Measurements from ENCODE around the gene VPS25. TPM values are rescaled to one million over a fixed set of nuclear protein-coding genes. Genes with fewer than 3 reads are reported as not detected.
A peak's percentile ranks its signal among the peaks of the same experiment; 100 is the strongest.

Gene VPS25
- total RNA-seq, 1 donor from 2014 or later = 39.4 TPM

- H3K27ac Mint-ChIP-seq (ENCODE audit: unreplicated experiment) = no peak overlapping the region
- no peak for TF ChIP-seq CTCF (IDR thresholded peaks at IDR 0.05; ENCODE audit: unreplicated experiment)
- DNase-seq (ENCODE audit: low spot score) = no peak
- peaks cover 10% of the 10 kb centered on the region for H3K36me3 Mint-ChIP-seq (ENCODE audit: low read depth, unreplicated experiment)
- no peak overlapping the region for H3K4me3 Mint-ChIP-seq (ENCODE audit: unreplicated experiment)
- peaks cover 28% of the 10 kb centered on the region for H3K4me1 Mint-ChIP-seq (ENCODE audit: unreplicated experiment)
- no peaks in the 10 kb centered on the region for H3K9me3 Mint-ChIP-seq (ENCODE audit: unreplicated experiment)
- H3K27me3 Mint-ChIP-seq (ENCODE audit: unreplicated experiment) = peaks cover 7% of the 10 kb centered on the region
These were observed 21.8 kb downstream of the VPS25 start for GRCh38 chr17:42795061-42795460.

DNA sequence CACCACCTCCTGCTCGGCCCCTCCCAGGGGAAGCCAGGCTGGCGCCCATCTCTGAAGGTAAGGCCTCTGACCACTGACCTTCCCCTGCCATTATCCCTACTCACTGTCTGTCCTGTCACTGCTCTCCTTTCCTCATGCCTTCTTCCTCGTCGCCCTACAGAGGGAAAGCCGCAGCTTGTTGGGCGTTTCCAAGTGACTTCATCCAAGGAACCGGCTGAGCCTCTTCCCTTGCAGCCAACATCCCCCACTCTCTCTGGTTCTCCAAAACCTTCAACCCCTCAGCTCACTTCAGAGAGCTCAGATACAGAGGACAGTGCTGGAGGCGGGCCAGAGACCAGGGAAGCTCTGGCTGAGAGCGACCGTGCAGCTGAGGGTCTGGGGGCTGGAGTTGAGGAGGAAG is 22.2 kb downstream of the VPS25 start:
- Mint-ChIP-seq H3K27ac (ENCODE audit: unreplicated experiment) (no peak overlapping the region), H3K4me3 (ENCODE audit: unreplicated experiment) (peak overlapping the region; percentile 74), H3K27me3 (ENCODE audit: unreplicated experiment) (peaks cover 10% of the 10 kb centered on the region), H3K36me3 (ENCODE audit: low read depth, unreplicated experiment) (peaks cover 6% of the 10 kb centered on the region), H3K4me1 (ENCODE audit: unreplicated experiment) (peaks cover 28% of the 10 kb centered on the region), H3K9me3 (ENCODE audit: unreplicated experiment) (no peaks in the 10 kb centered on the region)
- no peak for DNase-seq (ENCODE audit: low spot score)
- TF ChIP-seq CTCF (IDR thresholded peaks at IDR 0.05; ENCODE audit: unreplicated experiment) = no peak

DNA sequence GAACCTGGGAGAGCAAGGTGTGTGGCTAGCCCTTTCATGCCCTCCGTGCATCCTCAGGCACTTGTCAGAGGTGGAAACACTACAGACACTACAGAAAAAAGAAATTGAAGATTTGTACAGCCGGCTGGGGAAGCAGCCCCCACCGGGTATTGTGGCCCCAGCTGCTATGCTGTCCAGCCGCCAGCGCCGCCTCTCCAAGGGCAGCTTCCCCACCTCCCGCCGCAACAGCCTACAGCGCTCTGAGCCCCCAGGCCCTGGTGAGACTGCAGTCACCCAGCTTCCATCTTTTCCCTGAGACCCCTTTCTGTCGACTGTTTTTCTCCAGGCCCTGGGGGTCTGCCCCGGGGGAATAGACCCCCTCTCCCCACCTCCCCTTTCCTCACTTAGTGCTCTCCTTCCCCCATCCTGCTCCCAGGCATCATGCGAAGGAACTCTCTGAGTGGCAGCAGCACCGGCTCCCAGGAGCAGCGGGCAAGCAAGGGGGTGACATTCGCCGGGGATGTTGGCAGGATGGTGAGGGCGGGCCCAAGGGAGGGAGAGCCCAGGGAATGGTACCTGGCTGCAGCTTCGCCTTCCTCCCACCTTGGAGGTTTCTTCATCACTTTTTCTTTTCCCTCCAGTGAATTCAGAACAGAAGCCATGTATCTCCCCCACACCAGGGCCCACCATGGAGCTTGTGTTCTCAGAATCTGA is 23.0 kb downstream of the VPS25 start:
- DNase-seq (ENCODE audit: low spot score) = no peak
- Mint-ChIP-seq H3K9me3 (ENCODE audit: unreplicated experiment) (no peaks in the 10 kb centered on the region), H3K4me1 (ENCODE audit: unreplicated experiment) (peaks cover 26% of the 10 kb centered on the region), H3K4me3 (ENCODE audit: unreplicated experiment) (peak overlapping the region; percentile 42), H3K27me3 (ENCODE audit: unreplicated experiment) (peaks cover 11% of the 10 kb centered on the region), H3K36me3 (ENCODE audit: low read depth, unreplicated experiment) (peaks cover 6% of the 10 kb centered on the region), H3K27ac (ENCODE audit: unreplicated experiment) (no peak overlapping the region)
- no peak for TF ChIP-seq CTCF (IDR thresholded peaks at IDR 0.05; ENCODE audit: unreplicated experiment)

GRCh38 chr17:42797067-42798007 is 24.1 kb downstream of the VPS25 start:
- H3K27me3 Mint-ChIP-seq (ENCODE audit: unreplicated experiment) = peaks cover 11% of the 10 kb centered on the region
- peaks cover 6% of the 10 kb centered on the region for H3K36me3 Mint-ChIP-seq (ENCODE audit: low read depth, unreplicated experiment)
- no peak for TF ChIP-seq CTCF (IDR thresholded peaks at IDR 0.05; ENCODE audit: unreplicated experiment)
- H3K9me3 Mint-ChIP-seq (ENCODE audit: unreplicated experiment) = no peaks in the 10 kb centered on the region
- H3K4me1 Mint-ChIP-seq (ENCODE audit: unreplicated experiment) = peaks cover 26% of the 10 kb centered on the region
- DNase-seq (ENCODE audit: low spot score) = no peak
- H3K27ac Mint-ChIP-seq (ENCODE audit: unreplicated experiment) = no peak overlapping the region
- peak overlapping the region; percentile 95 for H3K4me3 Mint-ChIP-seq (ENCODE audit: unreplicated experiment)

GRCh38 chr17:42798011-42798382 is 24.7 kb downstream of the VPS25 start:
- peaks cover 30% of the 10 kb centered on the region for H3K4me1 Mint-ChIP-seq (ENCODE audit: unreplicated experiment)
- H3K27ac Mint-ChIP-seq (ENCODE audit: unreplicated experiment) = no peak overlapping the region
- H3K27me3 Mint-ChIP-seq (ENCODE audit: unreplicated experiment) = peaks cover 11% of the 10 kb centered on the region
- H3K9me3 Mint-ChIP-seq (ENCODE audit: unreplicated experiment) = no peaks in the 10 kb centered on the region
- no peak for TF ChIP-seq CTCF (IDR thresholded peaks at IDR 0.05; ENCODE audit: unreplicated experiment)
- no peak for DNase-seq (ENCODE audit: low spot score)
- peak overlapping the region; percentile 95 for H3K4me3 Mint-ChIP-seq (ENCODE audit: unreplicated experiment)
- H3K36me3 Mint-ChIP-seq (ENCODE audit: low read depth, unreplicated experiment) = peaks cover 6% of the 10 kb centered on the region

Measured in endothelial cell (in vitro differentiated cells).